Urothelium cell line (cell line): ENCODE measurements around the gene GPR108.
"Not testable (repeated sequence)": the region's sequence is repeated elsewhere in the genome, so short reads cannot be mapped to it uniquely, and the experiment has no call there.

ENCODE experiments used
- DNase-seq: peaks from one replicate; pipeline ENCODE4 v3.0.0; 2011; ENCODE audit warnings: low spot score, mixed read lengths
- FAIRE-seq: peaks from 2 replicates; lab custom pipeline; 2011; peaks lifted over from hg19 to GRCh38; lab: Jason Lieb, UNC

Gene GPR108

GRCh38 chr19:6709549-6709948, 27.8 kb downstream of the GPR108 start:
- FAIRE-seq (no peak), DNase-seq (no peak)

GRCh38 chr19:6708913-6709312, 28.5 kb downstream of the GPR108 start:
- not testable (repeated sequence) for DNase-seq

GRCh38 chr19:6708346-6708745, 29.0 kb downstream of the GPR108 start:
- DNase-seq (no peak), FAIRE-seq (no peak)

More at GRCh38 chr19:6708913-6709312, 28.5 kb downstream of the GPR108 start:
- FAIRE-seq: not testable (repeated sequence)

DNA sequence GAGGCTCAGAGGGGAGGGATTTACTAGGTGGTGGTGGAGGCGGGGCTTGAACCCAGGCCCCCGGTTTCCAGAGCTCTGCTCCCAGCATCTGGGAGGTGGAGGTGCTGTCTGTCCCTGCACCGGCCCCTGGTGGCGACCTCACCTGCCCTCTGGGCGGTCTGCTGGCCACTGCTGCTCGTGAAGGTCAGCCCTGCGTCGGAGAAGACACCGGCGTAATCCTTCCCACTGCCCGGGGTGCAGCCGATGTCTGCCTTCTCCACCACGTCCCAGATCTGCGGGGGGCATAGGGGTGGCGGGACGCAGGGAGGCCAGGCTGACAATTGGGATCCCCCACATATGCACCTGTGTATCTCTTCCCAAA, 29.7 kb downstream of the GPR108 start:
- no peak for FAIRE-seq
- DNase-seq: no peak

- no peak for FAIRE-seq
- DNase-seq: no peak
Observed at GRCh38 chr19:6707011-6707657, 30.2 kb downstream of the GPR108 start.

DNA sequence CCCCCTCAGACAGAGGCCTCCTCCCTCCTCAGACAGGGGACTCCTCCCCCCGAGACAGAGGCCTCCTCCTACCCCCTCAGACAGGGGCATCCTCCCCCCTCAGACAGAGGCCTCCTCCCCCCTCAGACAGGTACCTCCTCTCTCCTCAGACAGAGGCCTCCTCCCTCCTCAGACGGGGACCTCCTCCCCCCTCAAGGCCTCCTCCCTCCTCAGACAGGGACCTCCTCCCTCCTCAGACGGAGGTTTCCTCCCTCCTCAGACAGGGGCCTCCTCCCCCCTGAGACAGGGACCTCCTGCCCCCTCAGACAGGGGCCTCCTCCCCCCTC, 30.8 kb downstream of the GPR108 start:
- no peak for FAIRE-seq
- DNase-seq: no peak

DNA sequence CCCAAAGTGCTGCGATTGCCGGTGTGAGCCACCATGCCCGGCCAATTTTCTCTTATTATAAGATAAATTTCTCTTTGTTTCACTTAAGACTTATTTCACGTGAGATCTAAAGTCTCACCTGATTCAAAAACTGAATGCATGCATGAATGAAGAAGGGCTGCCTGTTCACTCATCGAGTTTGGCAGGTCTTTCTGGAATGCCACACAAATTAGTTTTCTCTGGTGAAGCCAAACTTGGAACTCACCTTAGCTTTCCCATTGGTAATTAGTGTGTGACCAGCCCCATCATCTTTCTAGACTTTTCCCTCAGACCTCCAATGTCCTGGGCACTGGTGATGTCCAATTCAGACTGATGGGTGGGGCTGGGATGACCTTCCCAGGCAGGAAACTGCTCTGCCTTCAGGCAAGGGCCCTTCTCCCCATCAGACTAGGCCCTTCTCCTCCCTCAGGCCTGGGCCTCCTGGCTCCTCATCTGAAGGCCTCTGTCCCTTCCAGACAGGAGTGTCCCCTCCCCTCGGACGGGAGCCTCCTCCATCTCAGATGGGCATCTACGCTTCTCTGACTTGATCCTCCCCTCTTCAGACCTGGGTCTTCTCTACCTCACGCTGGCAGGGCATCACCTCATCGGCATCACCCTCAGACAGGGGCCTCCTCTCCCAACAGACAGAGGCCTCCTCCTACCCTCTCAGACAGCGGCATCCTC, 31.3 kb downstream of the GPR108 start:
- DNase-seq (no peak), FAIRE-seq (no peak)

GRCh38 chr19:6700586-6701316, 36.6 kb downstream of the GPR108 start:
- DNase-seq: no peak
- FAIRE-seq: no peak

DNA sequence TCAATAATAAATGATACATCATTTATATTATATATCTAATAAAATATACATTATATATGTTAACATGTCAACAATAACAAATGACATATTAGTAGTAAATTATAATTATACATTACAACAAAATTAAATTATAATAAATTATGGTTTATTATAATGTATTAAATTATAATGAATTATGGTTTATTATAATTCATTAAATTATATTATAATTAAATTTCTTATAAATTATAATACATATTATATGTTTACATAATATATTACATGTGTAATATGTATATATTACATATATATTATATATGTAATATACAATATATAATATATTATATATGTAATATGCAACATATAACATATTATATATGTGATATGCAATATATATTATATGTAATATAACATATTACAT, 37.4 kb downstream of the GPR108 start:
- FAIRE-seq (no peak), DNase-seq (no peak)

- FAIRE-seq (no peak), DNase-seq (no peak)
Observed at GRCh38 chr19:6697291-6697690, 40.1 kb downstream of the GPR108 start.

DNA sequence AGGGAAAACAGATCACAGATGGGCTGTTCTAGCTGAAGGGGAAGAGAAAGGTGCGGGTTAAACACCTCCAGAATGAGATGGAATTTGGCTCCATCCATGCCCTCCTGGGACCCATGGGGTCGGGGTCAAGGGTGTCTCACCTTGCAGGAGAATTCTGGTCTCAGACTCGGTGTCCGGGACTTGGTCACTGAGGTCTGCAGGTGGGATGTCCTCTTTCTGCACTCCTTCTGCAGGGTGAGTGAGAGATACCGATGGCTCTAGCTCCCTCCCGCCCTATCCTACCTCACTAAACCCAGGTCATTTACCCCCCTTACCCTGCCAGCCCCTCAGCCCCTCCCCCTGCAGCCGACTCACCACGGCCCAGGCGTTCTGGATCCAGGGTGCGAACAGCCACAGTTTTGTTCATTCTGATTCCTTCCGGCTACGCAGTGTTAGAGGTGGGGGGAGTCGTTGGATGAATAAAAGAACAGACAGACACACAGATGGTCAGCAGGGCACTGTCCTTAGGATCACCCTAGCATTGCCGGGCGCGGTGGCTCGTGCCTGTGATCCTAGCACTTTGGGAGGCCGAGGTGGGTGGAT, 41.0 kb downstream of the GPR108 start:
- FAIRE-seq: no peak
- no peak for DNase-seq

DNA sequence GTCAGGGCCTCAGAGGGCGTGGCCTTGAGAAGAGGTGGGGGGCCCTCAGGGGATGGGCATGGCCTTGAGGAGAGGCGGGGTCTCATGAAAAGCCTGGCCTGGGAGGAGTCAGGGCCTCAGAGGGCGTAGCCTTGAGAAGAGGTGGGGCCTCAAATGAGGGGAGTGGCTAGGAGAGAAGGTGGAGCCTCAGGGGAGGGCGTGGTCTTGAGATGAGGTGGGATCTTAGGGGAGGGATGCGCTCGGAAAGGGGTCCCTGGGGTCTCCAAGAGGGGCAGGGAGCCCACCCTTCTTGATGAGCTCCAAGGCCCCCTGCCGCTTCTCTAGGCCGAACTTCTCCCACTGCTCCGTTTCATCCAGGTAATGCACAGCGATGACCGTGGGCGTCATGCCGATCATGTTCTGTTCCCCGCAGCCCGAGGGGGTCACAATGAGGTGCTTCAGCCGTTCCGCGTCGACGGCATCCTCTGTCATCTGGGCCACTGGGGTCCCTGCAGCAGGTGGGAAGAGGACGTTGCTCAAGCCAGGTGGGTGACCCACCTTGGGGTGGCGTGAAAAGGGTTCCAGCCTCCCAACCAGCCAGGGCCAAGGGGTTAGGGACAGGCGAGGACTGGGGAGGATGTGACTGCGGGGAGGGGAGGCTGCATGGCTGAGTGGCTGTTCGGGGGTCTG, 43.1 kb downstream of the GPR108 start:
- FAIRE-seq: no peak
- DNase-seq: no peak

- FAIRE-seq (no peak), DNase-seq (no peak)
Observed at GRCh38 chr19:6693681-6694080, 43.7 kb downstream of the GPR108 start.

- FAIRE-seq: no peak
- no peak for DNase-seq
Observed at GRCh38 chr19:6693056-6693471, 44.3 kb downstream of the GPR108 start.

GRCh38 chr19:6692027-6692426, 45.4 kb downstream of the GPR108 start:
- no peak for DNase-seq

DNA sequence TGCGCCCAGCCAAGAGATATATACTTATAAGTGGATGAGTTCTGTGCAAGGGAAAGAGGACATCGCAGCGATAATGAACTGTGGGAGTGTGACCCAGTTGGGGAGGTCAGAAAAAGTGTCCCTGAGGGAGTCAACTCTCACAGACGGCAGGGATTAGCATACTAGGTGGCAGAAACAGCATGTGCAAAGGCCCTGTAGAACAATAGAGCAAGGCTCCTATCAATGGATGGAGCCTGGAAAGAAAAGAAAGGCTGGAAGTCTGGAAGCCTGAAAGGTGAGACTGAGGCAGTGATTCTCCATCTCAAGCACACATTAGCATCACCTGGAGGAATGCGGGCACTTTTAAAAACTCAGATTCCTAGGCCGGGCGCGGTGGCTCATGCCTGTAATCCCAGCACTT, 46.0 kb downstream of the GPR108 start:
- FAIRE-seq: no peak
- DNase-seq: no peak

More at GRCh38 chr19:6692027-6692426, 45.4 kb downstream of the GPR108 start:
- no peak for FAIRE-seq

DNA sequence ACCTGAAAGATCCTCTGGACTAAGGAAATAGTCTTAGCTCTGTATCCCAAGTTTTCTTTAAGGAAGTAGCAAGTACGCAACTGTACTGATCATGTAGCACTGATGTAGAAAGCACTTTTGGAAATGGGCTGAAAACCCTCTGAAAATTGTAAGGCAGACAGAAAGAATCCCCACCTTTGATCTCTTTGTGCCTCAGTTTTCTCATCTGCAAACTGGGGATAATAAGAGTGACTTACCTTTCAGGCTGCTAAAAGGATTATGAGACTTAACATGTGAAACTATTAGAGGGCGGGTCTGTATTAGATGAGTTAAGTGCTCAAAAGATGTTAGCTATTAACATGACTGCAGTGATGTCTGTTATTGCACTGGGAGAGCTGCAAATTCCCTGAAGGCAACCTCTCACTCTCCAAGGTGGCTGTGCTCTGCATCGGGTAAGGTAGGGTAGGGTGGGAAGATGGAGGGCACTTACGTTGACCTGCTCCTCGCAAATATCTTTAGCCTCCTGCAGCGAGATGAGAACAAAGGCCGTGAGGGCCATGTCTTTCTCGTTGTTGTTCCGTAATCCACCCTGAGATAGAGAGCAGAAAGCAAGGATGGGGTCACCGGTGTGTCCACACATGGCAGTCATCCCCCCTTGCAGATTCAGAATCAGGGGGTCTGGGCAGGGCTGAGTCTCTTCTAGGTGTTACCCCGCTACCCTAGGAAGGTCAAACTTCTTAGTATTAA, 47.1 kb downstream of the GPR108 start:
- DNase-seq: no peak
- no peak for FAIRE-seq

DNA sequence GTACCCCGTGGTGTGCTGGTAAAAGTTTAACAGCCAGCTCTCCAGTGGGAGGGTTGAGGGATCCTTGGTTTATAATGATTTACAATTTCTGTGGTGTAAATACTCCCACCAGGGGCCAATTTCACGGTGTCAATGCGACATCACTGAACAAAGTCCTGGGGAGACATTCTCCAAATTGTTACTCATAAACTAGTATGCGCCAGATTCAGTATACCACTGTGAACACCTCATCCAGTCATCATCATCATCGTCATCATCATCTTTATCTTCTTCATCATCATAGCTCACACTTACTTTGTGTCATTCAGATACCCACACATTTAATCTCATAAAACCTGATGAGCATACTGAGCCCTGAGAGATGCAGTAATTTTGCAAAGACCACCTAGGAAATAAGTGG, 50.3 kb downstream of the GPR108 start:
- no peak for FAIRE-seq
- DNase-seq: no peak

- no peak for DNase-seq
- FAIRE-seq: no peak
Observed at GRCh38 chr19:6686628-6686975, 50.8 kb downstream of the GPR108 start.

DNA sequence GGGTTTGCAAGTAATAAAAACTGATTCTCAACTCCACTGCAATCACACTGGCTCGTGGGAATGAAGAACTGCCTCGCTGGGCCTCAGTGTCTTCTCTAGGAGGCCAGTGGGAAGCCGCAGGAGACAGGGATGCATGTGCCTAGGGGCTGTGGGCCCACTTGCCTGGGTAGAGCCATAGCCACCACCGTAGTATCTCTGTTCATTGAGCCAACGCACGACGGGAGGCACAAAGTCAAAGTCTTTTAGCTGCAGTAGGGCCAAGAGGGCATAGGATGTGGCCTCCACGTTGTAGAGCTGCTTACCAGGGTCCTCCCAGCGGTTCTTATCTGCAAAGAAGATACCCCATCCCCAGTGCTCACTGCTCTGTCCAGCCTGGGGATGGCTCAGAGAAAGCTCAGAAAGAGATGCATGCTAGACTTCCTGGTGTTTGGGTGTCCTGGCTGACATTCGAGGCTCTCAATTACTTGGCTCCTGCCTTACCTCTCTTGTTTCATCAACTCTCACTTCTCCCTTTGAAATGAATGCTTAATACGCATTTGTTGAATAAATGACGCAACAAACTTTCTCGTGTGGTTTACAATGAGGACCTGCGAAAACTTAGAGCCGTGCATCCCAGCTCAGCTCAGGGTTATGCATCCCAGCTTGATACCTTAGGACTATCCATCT, 51.3 kb downstream of the GPR108 start:
- DNase-seq (no peak), FAIRE-seq (no peak)
